ENCODE data around the gene INIP.

DNA sequence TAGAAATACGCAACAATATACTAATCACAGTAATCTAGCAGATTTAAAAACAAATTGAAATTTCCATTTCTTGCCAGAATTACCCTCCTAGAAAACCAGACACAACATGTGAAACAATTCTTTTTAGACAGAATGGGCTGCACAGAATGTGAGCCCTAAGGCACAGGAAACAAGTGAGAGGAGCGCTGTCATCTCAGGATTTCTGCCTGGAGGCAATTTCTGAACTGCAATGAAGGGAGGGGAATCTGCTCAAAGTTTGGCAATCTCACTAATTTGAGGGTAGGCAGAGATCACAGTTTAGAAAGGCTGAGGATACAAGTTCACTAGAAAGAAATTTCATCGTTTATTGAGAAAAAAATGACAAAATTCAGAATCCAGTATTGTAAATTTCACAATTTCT is 70.3 kb downstream of the INIP start:
- TF ChIP-seq CTCF (IDR thresholded peaks at IDR 0.05; ENCODE audit: low read depth, low read length): no peak
- no peak for TF ChIP-seq POLR2A (IDR thresholded peaks at IDR 0.05; ENCODE audit: extremely low read depth, insufficient read length)
- TF ChIP-seq, protein P1, sequence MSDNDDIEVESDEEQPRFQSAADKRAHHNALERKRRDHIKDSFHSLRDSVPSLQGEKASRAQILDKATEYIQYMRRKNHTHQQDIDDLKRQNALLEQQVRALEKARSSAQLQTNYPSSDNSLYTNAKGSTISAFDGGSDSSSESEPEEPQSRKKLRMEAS (IDR thresholded peaks at IDR 0.05; ENCODE audit: low read depth, low read length): no peak
